NCI-H146 treated with DMSO at 0.1 percent for 48 hours (cell line): ENCODE measurements around the gene RNF157.

Source experiments
- DNase-seq: peaks from one replicate; lab custom pipeline; 2025; ENCODE audit not compliant: unreplicated experiment; lab: John Stamatoyannopoulos, UW

The RNF157 gene

GRCh38 chr17:76130473-76130872, 109.8 kb downstream of the RNF157 start:
- DNase-seq, result no peak

- DNase-seq, result no peak
Measured at GRCh38 chr17:76125922-76126321, 114.4 kb downstream of the RNF157 start.

- no peak for DNase-seq
Measured at GRCh38 chr17:76125391-76125675, 115.0 kb downstream of the RNF157 start.

GRCh38 chr17:76124582-76125390, 115.5 kb downstream of the RNF157 start:
- no peak for DNase-seq

- DNase-seq, result no peak
Measured at GRCh38 chr17:76123749-76124581, 116.3 kb downstream of the RNF157 start.

GRCh38 chr17:76123191-76123499, 117.1 kb downstream of the RNF157 start:
- no peak for DNase-seq

GRCh38 chr17:76122431-76123190, 117.7 kb downstream of the RNF157 start:
- no peak for DNase-seq

- DNase-seq, result no peak
Measured at GRCh38 chr17:76121932-76122430, 118.3 kb downstream of the RNF157 start.

GRCh38 chr17:76120658-76121008, 119.7 kb downstream of the RNF157 start:
- DNase-seq, result no peak

GRCh38 chr17:76119409-76120371, 120.6 kb downstream of the RNF157 start:
- DNase-seq, result no peak

GRCh38 chr17:76115138-76115754, 125.0 kb downstream of the RNF157 start:
- DNase-seq, result no peak

- DNase-seq, result no peak
Measured at GRCh38 chr17:76111956-76112355, 128.3 kb downstream of the RNF157 start.

- no peak for DNase-seq
Measured at GRCh38 chr17:76107509-76107908, 132.8 kb downstream of the RNF157 start.

- no peak for DNase-seq
Measured at GRCh38 chr17:76106703-76107102, 133.6 kb downstream of the RNF157 start.

- no peak for DNase-seq
Measured at GRCh38 chr17:76104896-76105231, 135.4 kb downstream of the RNF157 start.

GRCh38 chr17:76104140-76104895, 136.0 kb downstream of the RNF157 start:
- DNase-seq, result no peak

- DNase-seq, result peak; percentile 88
Measured at GRCh38 chr17:76103274-76104139, 136.8 kb downstream of the RNF157 start, which contains the start of gene EXOC7. Gene EXOC7 (minus strand): TSS chr17:76103787. CDS start chr17:76103692, 95 bp downstream.

GRCh38 chr17:76102944-76103273, 137.4 kb downstream of the RNF157 start:
- no peak for DNase-seq
